Measurements from ENCODE around the gene ZNF543. TPM values are rescaled to one million over a fixed set of nuclear protein-coding genes. Genes with fewer than 3 reads are reported as not detected.

The ZNF543 gene
- total and polyA plus RNA-seq, 2 of the 13 experiments (the other 11 are each of a cell fraction or from before 2014, with no cell fraction given), result 2.1 to 8.9 TPM

- TF ChIP-seq, protein P1, sequence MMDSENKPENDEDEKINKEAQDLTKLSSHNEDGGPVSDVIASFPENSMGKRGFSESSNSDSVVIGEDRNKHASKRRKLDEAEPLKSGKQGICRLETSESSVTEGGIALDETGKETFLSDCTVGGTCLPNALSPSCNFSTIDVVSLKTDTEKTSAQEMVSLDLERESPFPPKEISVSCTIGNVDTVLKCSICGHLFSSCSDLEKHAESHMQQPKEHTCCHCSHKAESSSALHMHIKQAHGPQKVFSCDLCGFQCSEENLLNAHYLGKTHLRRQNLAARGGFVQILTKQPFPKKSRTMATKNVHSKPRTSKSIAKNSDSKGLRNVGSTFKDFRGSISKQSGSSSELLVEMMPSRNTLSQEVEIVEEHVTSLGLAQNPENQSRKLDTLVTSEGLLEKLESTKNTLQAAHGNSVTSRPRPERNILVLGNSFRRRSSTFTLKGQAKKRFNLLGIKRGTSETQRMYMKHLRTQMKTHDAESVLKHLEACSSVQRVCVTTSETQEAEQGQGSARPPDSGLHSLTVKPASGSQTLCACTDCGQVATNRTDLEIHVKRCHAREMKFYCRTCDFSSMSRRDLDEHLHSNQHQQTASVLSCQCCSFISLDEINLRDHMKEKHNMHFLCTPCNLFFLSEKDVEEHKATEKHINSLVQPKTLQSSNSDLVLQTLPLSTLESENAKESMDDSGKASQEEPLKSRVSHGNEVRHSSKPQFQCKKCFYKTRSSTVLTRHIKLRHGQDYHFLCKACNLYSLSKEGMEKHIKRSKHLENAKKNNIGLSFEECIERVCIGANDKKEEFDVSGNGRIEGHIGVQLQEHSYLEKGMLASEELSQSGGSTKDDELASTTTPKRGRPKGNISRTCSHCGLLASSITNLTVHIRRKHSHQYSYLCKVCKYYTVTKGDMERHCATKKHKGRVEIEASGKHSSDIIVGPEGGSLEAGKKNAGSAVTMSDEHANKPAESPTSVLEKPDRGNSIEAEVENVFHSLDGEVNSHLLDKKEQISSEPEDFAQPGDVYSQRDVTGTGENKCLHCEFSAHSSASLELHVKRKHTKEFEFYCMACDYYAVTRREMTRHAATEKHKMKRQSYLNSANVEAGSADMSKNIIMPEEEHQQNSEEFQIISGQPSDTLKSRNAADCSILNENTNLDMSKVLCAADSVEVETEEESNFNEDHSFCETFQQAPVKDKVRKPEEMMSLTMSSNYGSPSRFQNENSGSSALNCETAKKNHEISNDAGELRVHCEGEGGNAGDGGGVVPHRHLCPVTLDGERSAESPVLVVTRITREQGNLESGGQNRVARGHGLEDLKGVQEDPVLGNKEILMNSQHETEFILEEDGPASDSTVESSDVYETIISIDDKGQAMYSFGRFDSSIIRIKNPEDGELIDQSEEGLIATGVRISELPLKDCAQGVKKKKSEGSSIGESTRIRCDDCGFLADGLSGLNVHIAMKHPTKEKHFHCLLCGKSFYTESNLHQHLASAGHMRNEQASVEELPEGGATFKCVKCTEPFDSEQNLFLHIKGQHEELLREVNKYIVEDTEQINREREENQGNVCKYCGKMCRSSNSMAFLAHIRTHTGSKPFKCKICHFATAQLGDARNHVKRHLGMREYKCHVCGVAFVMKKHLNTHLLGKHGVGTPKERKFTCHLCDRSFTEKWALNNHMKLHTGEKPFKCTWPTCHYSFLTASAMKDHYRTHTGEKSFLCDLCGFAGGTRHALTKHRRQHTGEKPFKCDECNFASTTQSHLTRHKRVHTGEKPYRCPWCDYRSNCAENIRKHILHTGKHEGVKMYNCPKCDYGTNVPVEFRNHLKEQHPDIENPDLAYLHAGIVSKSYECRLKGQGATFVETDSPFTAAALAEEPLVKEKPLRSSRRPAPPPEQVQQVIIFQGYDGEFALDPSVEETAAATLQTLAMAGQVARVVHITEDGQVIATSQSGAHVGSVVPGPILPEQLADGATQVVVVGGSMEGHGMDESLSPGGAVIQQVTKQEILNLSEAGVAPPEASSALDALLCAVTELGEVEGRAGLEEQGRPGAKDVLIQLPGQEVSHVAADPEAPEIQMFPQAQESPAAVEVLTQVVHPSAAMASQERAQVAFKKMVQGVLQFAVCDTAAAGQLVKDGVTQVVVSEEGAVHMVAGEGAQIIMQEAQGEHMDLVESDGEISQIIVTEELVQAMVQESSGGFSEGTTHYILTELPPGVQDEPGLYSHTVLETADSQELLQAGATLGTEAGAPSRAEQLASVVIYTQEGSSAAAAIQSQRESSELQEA (CRISPR knock-in tag; IDR thresholded peaks at IDR 0.05; ENCODE audit: not compliant biosample characterization), result no peak
- no peak for TF ChIP-seq ZFP36L1 (CRISPR knock-in tag; IDR thresholded peaks at IDR 0.05)
- no peak for TF ChIP-seq ZNF251 (CRISPR knock-in tag; IDR thresholded peaks at IDR 0.05)
- peak; percentile 71 for TF ChIP-seq TBX2 (CRISPR knock-in tag; IDR thresholded peaks at IDR 0.05; ENCODE audit: borderline replicate concordance)
- no peak for TF ChIP-seq AFF4 (CRISPR knock-in tag; IDR thresholded peaks at IDR 0.05)
- TF ChIP-seq, protein P2, sequence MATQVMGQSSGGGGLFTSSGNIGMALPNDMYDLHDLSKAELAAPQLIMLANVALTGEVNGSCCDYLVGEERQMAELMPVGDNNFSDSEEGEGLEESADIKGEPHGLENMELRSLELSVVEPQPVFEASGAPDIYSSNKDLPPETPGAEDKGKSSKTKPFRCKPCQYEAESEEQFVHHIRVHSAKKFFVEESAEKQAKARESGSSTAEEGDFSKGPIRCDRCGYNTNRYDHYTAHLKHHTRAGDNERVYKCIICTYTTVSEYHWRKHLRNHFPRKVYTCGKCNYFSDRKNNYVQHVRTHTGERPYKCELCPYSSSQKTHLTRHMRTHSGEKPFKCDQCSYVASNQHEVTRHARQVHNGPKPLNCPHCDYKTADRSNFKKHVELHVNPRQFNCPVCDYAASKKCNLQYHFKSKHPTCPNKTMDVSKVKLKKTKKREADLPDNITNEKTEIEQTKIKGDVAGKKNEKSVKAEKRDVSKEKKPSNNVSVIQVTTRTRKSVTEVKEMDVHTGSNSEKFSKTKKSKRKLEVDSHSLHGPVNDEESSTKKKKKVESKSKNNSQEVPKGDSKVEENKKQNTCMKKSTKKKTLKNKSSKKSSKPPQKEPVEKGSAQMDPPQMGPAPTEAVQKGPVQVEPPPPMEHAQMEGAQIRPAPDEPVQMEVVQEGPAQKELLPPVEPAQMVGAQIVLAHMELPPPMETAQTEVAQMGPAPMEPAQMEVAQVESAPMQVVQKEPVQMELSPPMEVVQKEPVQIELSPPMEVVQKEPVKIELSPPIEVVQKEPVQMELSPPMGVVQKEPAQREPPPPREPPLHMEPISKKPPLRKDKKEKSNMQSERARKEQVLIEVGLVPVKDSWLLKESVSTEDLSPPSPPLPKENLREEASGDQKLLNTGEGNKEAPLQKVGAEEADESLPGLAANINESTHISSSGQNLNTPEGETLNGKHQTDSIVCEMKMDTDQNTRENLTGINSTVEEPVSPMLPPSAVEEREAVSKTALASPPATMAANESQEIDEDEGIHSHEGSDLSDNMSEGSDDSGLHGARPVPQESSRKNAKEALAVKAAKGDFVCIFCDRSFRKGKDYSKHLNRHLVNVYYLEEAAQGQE (IDR thresholded peaks at IDR 0.05; ENCODE audit: borderline replicate concordance in 1 of 2, low read depth in 1 of 2, low read length in 2 of 2), result no peak
- TF ChIP-seq ZNF496 (CRISPR knock-in tag; IDR thresholded peaks at IDR 0.05; ENCODE audit: insufficient replicate concordance), result no peak
- TF ChIP-seq ZNF850 (CRISPR knock-in tag; conservative IDR thresholded peaks at IDR 0.05), result no peak
- TF ChIP-seq, protein P3, sequence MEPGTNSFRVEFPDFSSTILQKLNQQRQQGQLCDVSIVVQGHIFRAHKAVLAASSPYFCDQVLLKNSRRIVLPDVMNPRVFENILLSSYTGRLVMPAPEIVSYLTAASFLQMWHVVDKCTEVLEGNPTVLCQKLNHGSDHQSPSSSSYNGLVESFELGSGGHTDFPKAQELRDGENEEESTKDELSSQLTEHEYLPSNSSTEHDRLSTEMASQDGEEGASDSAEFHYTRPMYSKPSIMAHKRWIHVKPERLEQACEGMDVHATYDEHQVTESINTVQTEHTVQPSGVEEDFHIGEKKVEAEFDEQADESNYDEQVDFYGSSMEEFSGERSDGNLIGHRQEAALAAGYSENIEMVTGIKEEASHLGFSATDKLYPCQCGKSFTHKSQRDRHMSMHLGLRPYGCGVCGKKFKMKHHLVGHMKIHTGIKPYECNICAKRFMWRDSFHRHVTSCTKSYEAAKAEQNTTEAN (CRISPR knock-in tag; conservative IDR thresholded peaks at IDR 0.05), result no peak
- no peak for TF ChIP-seq KDM1A (CRISPR knock-in tag; IDR thresholded peaks at IDR 0.05)
- TF ChIP-seq NFE2L1 (CRISPR knock-in tag; IDR thresholded peaks at IDR 0.05; ENCODE audit: borderline replicate concordance), result no peak
Measured at GRCh38 chr19:57362997-57363687, 42.9 kb downstream of the ZNF543 start, which contains the start of the genes TRAPPC2B and ZNF547 (continued).
